ENCODE measurements around the gene PDCL3.

Gene PDCL3

GRCh38 chr2:100562613-100563406, at the start of gene PDCL3:
TSS of gene PDCL3 (plus strand) at chr2:100562993. CDS start at chr2:100563068, 75 bp downstream.
- peak; percentile 82 to 86 for DNase-seq (ENCODE audit: low read depth in 2 of 2, low spot score in 1 of 2)

- no peak for DNase-seq (ENCODE audit: low read depth in 2 of 2, low spot score in 1 of 2)
Measured at GRCh38 chr2:100513650-100514049, 49.1 kb upstream of the PDCL3 start.

GRCh38 chr2:100517556-100517955, 45.2 kb upstream of the PDCL3 start:
- no peak for DNase-seq (ENCODE audit: low read depth in 2 of 2, low spot score in 1 of 2)

GRCh38 chr2:100518801-100519200, 44.0 kb upstream of the PDCL3 start:
- DNase-seq (ENCODE audit: low read depth in 2 of 2, low spot score in 1 of 2) = no peak

- no peak for DNase-seq (ENCODE audit: low read depth in 2 of 2, low spot score in 1 of 2)
Measured at GRCh38 chr2:100520224-100520623, 42.6 kb upstream of the PDCL3 start.

- DNase-seq (ENCODE audit: low read depth in 2 of 2, low spot score in 1 of 2) = no peak
Measured at GRCh38 chr2:100522430-100522829, 40.4 kb upstream of the PDCL3 start.

GRCh38 chr2:100524331-100524730, 38.5 kb upstream of the PDCL3 start:
- DNase-seq (ENCODE audit: low read depth in 2 of 2, low spot score in 1 of 2) = no peak

- DNase-seq (ENCODE audit: low read depth in 2 of 2, low spot score in 1 of 2) = no peak
Measured at GRCh38 chr2:100526868-100527267, 35.9 kb upstream of the PDCL3 start.

- DNase-seq (ENCODE audit: low read depth in 2 of 2, low spot score in 1 of 2) = no peak
Measured at GRCh38 chr2:100527440-100528015, 35.3 kb upstream of the PDCL3 start.

GRCh38 chr2:100529176-100529575, 33.6 kb upstream of the PDCL3 start:
- no peak for DNase-seq (ENCODE audit: low read depth in 2 of 2, low spot score in 1 of 2)

GRCh38 chr2:100529900-100530299, 32.9 kb upstream of the PDCL3 start:
- no peak for DNase-seq (ENCODE audit: low read depth in 2 of 2, low spot score in 1 of 2)

- no peak for DNase-seq (ENCODE audit: low read depth in 2 of 2, low spot score in 1 of 2)
Measured at GRCh38 chr2:100535855-100536254, 26.9 kb upstream of the PDCL3 start.

GRCh38 chr2:100537918-100538317, 24.9 kb upstream of the PDCL3 start:
- DNase-seq (ENCODE audit: low read depth in 2 of 2, low spot score in 1 of 2) = no peak

GRCh38 chr2:100539221-100539620, 23.6 kb upstream of the PDCL3 start:
- no peak for DNase-seq (ENCODE audit: low read depth in 2 of 2, low spot score in 1 of 2)

- DNase-seq (ENCODE audit: low read depth in 2 of 2, low spot score in 1 of 2) = no peak
Measured at GRCh38 chr2:100541404-100541803, 21.4 kb upstream of the PDCL3 start.

- DNase-seq (ENCODE audit: low read depth in 2 of 2, low spot score in 1 of 2) = no peak
Measured at GRCh38 chr2:100542418-100542817, 20.4 kb upstream of the PDCL3 start.

- DNase-seq (ENCODE audit: low read depth in 2 of 2, low spot score in 1 of 2) = no peak
Measured at GRCh38 chr2:100544911-100545596, 17.7 kb upstream of the PDCL3 start.

- DNase-seq (ENCODE audit: low read depth in 2 of 2, low spot score in 1 of 2) = no peak
Measured at GRCh38 chr2:100546469-100546868, 16.3 kb upstream of the PDCL3 start.

- no peak for DNase-seq (ENCODE audit: low read depth in 2 of 2, low spot score in 1 of 2)
Measured at GRCh38 chr2:100548771-100549170, 14.0 kb upstream of the PDCL3 start.

- no peak for DNase-seq (ENCODE audit: low read depth in 2 of 2, low spot score in 1 of 2)
Measured at GRCh38 chr2:100551303-100551702, 11.5 kb upstream of the PDCL3 start.

- DNase-seq (ENCODE audit: low read depth in 2 of 2, low spot score in 1 of 2) = no peak
Measured at GRCh38 chr2:100554798-100555407, 7.9 kb upstream of the PDCL3 start.

- no peak for DNase-seq (ENCODE audit: low read depth in 2 of 2, low spot score in 1 of 2)
Measured at GRCh38 chr2:100556746-100557145, 6.0 kb upstream of the PDCL3 start.
